Upper lobe of left lung (tissue), 4 donors: Measurements from ENCODE around the gene OR14A16.

Experiments
- EP300 ChIP-seq, 4 donors: sonication (generic); formaldehyde crosslinking; IDR thresholded peaks; one replicate each; pipeline ENCODE4 v1.5.1; 2017; ENCODE audit warnings: antibody characterized with exemption in 4 of 4, control low read depth in 2 of 4
- POLR2A ChIP-seq, 4 donors: fragments of 450-650 bp; IDR thresholded peaks; one replicate each; pipeline ENCODE4 v1.5.1; 2016 to 2017; ENCODE audit warnings: antibody characterized with exemption in 4 of 4, mild to moderate bottlenecking in 2 of 4
- TF ChIP-seq, protein P1 (sequence below), 6 experiments: fragments of 450-650 bp in 4 of 6; fragments of 200-600 bp in 2 of 6; sonication (generic) in 2 of 6; IDR thresholded peaks; one replicate each; pipeline ENCODE4 v1.5.1; 2016 to 2019; ENCODE audit warnings: antibody characterized with exemption in 6 of 6

DNA sequence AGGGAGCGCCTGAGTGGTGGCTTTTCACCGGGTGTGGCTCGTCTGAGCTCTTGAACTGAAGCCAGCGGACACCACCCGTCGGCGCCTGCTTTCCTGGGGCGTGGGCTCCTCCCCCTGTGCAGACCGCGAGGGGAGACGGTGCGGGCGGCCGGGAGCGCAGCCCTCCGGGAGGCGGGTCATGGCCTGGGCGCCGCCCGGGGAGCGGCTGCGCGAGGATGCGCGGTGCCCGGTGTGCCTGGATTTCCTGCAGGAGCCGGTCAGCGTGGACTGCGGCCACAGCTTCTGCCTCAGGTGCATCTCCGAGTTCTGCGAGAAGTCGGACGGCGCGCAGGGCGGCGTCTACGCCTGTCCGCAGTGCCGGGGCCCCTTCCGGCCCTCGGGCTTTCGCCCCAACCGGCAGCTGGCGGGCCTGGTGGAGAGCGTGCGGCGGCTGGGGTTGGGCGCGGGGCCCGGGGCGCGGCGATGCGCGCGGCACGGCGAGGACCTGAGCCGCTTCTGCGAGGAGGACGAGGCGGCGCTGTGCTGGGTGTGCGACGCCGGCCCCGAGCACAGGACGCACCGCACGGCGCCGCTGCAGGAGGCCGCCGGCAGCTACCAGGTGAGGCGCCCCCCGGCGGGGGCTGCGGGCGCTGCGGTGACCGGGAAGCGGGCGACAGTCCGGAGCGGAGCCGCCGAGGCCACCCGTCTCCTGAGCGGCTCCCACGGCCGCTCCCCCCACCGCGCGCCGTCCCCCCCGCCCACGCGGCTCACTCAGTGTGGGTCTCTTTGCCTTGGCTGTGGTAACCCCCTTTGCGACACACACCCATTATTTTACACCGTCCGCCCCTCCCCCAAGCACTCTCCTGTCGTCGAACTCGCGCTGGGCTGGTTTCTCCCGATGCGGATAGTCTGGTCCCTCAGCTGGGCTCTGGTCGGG is 33.4 kb upstream of the OR14A16 start, which contains the start of gene TRIM58:
- TF ChIP-seq, protein P1, sequence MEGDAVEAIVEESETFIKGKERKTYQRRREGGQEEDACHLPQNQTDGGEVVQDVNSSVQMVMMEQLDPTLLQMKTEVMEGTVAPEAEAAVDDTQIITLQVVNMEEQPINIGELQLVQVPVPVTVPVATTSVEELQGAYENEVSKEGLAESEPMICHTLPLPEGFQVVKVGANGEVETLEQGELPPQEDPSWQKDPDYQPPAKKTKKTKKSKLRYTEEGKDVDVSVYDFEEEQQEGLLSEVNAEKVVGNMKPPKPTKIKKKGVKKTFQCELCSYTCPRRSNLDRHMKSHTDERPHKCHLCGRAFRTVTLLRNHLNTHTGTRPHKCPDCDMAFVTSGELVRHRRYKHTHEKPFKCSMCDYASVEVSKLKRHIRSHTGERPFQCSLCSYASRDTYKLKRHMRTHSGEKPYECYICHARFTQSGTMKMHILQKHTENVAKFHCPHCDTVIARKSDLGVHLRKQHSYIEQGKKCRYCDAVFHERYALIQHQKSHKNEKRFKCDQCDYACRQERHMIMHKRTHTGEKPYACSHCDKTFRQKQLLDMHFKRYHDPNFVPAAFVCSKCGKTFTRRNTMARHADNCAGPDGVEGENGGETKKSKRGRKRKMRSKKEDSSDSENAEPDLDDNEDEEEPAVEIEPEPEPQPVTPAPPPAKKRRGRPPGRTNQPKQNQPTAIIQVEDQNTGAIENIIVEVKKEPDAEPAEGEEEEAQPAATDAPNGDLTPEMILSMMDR (IDR thresholded peaks at IDR 0.05): peak in 2 of 6 experiments; percentile 27 to 61
- TF ChIP-seq POLR2A (IDR thresholded peaks at IDR 0.05): no peak
- TF ChIP-seq EP300 (IDR thresholded peaks at IDR 0.05): no peak
